ENCODE measurements around the gene DNAH6.

DNAH6 gene

GRCh38 chr2:84694088-84694622 is 177.9 kb downstream of the DNAH6 start:
- TF ChIP-seq ZNF8 (CRISPR knock-in tag; IDR thresholded peaks at IDR 0.05) (no peak), SNAI2 (CRISPR knock-in tag; IDR thresholded peaks at IDR 0.05) (no peak), ISL1 (CRISPR knock-in tag; IDR thresholded peaks at IDR 0.05) (no peak)
- ATAC-seq: no peak

GRCh38 chr2:84697895-84698294 is 181.6 kb downstream of the DNAH6 start:
- TF ChIP-seq ISL1 (CRISPR knock-in tag; IDR thresholded peaks at IDR 0.05) (no peak), ARNTL (CRISPR knock-in tag; IDR thresholded peaks at IDR 0.05; ENCODE audit: borderline replicate concordance, low read depth) (no peak), TSHZ2 (CRISPR knock-in tag; IDR thresholded peaks at IDR 0.05) (no peak), ZNF70 (CRISPR knock-in tag; IDR thresholded peaks at IDR 0.05) (no peak), ZFP3 (CRISPR knock-in tag; IDR thresholded peaks at IDR 0.05) (no peak), BACH2 (CRISPR knock-in tag; IDR thresholded peaks at IDR 0.05; ENCODE audit: borderline replicate concordance) (no peak), ESRRG (CRISPR knock-in tag; IDR thresholded peaks at IDR 0.05) (no peak), RARB (CRISPR knock-in tag; IDR thresholded peaks at IDR 0.05) (no peak)
- ATAC-seq: no peak

GRCh38 chr2:84700006-84700405 is 183.7 kb downstream of the DNAH6 start:
- ATAC-seq: no peak

GRCh38 chr2:84701880-84702279 is 185.6 kb downstream of the DNAH6 start:
- ATAC-seq: no peak
- no peak for TF ChIP-seq TSHZ2 (CRISPR knock-in tag; IDR thresholded peaks at IDR 0.05)
- no peak for TF ChIP-seq SNAI2 (CRISPR knock-in tag; IDR thresholded peaks at IDR 0.05)
- no peak for TF ChIP-seq BACH2 (CRISPR knock-in tag; IDR thresholded peaks at IDR 0.05; ENCODE audit: borderline replicate concordance)
- no peak for TF ChIP-seq POU6F1 (CRISPR knock-in tag; IDR thresholded peaks at IDR 0.05; ENCODE audit: borderline replicate concordance, low read depth)
- no peak for TF ChIP-seq CSDC2 (CRISPR knock-in tag; IDR thresholded peaks at IDR 0.05)
- TF ChIP-seq ESRRG (CRISPR knock-in tag; IDR thresholded peaks at IDR 0.05): no peak
- no peak for TF ChIP-seq ZC3H10 (CRISPR knock-in tag; IDR thresholded peaks at IDR 0.05)
- TF ChIP-seq ARNTL (CRISPR knock-in tag; IDR thresholded peaks at IDR 0.05; ENCODE audit: borderline replicate concordance, low read depth): no peak
- no peak for TF ChIP-seq TOX (CRISPR knock-in tag; IDR thresholded peaks at IDR 0.05; ENCODE audit: borderline replicate concordance)
- no peak for TF ChIP-seq ZFP30 (CRISPR knock-in tag; IDR thresholded peaks at IDR 0.05)

More at GRCh38 chr2:84700006-84700405, 183.7 kb downstream of the DNAH6 start:
- TF ChIP-seq ISL1 (CRISPR knock-in tag; IDR thresholded peaks at IDR 0.05) (no peak), SNAI2 (CRISPR knock-in tag; IDR thresholded peaks at IDR 0.05) (no peak), ARNTL (CRISPR knock-in tag; IDR thresholded peaks at IDR 0.05; ENCODE audit: borderline replicate concordance, low read depth) (no peak), POU6F1 (CRISPR knock-in tag; IDR thresholded peaks at IDR 0.05; ENCODE audit: borderline replicate concordance, low read depth) (no peak), GLIS3 (CRISPR knock-in tag; IDR thresholded peaks at IDR 0.05) (no peak), CSRNP3 (CRISPR knock-in tag; IDR thresholded peaks at IDR 0.05) (no peak), ZFP30 (CRISPR knock-in tag; IDR thresholded peaks at IDR 0.05) (no peak), ZC3H10 (CRISPR knock-in tag; IDR thresholded peaks at IDR 0.05) (no peak), CSDC2 (CRISPR knock-in tag; IDR thresholded peaks at IDR 0.05) (no peak), BACH2 (CRISPR knock-in tag; IDR thresholded peaks at IDR 0.05; ENCODE audit: borderline replicate concordance) (no peak)
- TF ChIP-seq, protein P1, sequence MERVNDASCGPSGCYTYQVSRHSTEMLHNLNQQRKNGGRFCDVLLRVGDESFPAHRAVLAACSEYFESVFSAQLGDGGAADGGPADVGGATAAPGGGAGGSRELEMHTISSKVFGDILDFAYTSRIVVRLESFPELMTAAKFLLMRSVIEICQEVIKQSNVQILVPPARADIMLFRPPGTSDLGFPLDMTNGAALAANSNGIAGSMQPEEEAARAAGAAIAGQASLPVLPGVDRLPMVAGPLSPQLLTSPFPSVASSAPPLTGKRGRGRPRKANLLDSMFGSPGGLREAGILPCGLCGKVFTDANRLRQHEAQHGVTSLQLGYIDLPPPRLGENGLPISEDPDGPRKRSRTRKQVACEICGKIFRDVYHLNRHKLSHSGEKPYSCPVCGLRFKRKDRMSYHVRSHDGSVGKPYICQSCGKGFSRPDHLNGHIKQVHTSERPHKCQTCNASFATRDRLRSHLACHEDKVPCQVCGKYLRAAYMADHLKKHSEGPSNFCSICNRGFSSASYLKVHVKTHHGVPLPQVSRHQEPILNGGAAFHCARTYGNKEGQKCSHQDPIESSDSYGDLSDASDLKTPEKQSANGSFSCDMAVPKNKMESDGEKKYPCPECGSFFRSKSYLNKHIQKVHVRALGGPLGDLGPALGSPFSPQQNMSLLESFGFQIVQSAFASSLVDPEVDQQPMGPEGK (CRISPR knock-in tag; IDR thresholded peaks at IDR 0.05; ENCODE audit: borderline replicate concordance): no peak

Data from SK-N-SH treated with all-trans-retinoic acid at 6 μM for 48 hours (cell line).